Measurements from ENCODE around the gene TPST1. TPM values are rescaled to one million over a fixed set of nuclear protein-coding genes. Genes with fewer than 3 reads are reported as not detected.

The TPST1 gene
- total RNA-seq, 2 experiments from 2014 or later, result 2.0 to 2.9 TPM

GRCh38 chr7:66178258-66178657 is 26.9 kb upstream of the TPST1 start:
- no peaks in the 10 kb centered on the region for H3K4me1 Mint-ChIP-seq
- ATAC-seq (ENCODE audit: low read depth) (no peak), DNase-seq (no peak)
- POLR2A ChIA-PET, result no interaction called here
- H3K27me3 Mint-ChIP-seq, result no peaks in the 10 kb centered on the region
- no peak overlapping the region for H3K27ac Mint-ChIP-seq
- peaks cover 2% of the 10 kb centered on the region for H3K9me3 Mint-ChIP-seq
- no peaks in the 10 kb centered on the region for H3K36me3 Mint-ChIP-seq
- no peak overlapping the region for H3K4me3 Mint-ChIP-seq

- H3K27me3 Mint-ChIP-seq, result peaks cover 4% of the 10 kb centered on the region
- no peaks in the 10 kb centered on the region for H3K36me3 Mint-ChIP-seq
- no peaks in the 10 kb centered on the region for H3K4me1 Mint-ChIP-seq
- H3K27ac Mint-ChIP-seq, result no peak overlapping the region
- H3K9me3 Mint-ChIP-seq, result peaks cover 4% of the 10 kb centered on the region
- H3K4me3 Mint-ChIP-seq, result no peak overlapping the region
- DNase-seq, result no peak
- ATAC-seq (ENCODE audit: low read depth), result no peak
- POLR2A ChIA-PET, result no interaction called here
Measured at GRCh38 chr7:66181329-66181728, 23.8 kb upstream of the TPST1 start.

GRCh38 chr7:66181845-66182244 is 23.3 kb upstream of the TPST1 start:
- Mint-ChIP-seq H3K36me3 (no peaks in the 10 kb centered on the region), H3K27me3 (peaks cover 4% of the 10 kb centered on the region), H3K4me1 (no peaks in the 10 kb centered on the region), H3K27ac (no peak overlapping the region), H3K9me3 (peaks cover 4% of the 10 kb centered on the region), H3K4me3 (no peak overlapping the region)
- ATAC-seq (ENCODE audit: low read depth) (no peak), DNase-seq (no peak)
- POLR2A ChIA-PET, result no interaction called here

- Mint-ChIP-seq H3K9me3 (peaks cover 4% of the 10 kb centered on the region), H3K4me1 (no peaks in the 10 kb centered on the region), H3K4me3 (no peak overlapping the region), H3K27ac (no peak overlapping the region), H3K27me3 (peaks cover 4% of the 10 kb centered on the region), H3K36me3 (no peaks in the 10 kb centered on the region)
- ATAC-seq (ENCODE audit: low read depth) (no peak), DNase-seq (no peak)
- POLR2A ChIA-PET, result no interaction called here
Measured at GRCh38 chr7:66182920-66183319, 22.2 kb upstream of the TPST1 start.

GRCh38 chr7:66183700-66184099 is 21.4 kb upstream of the TPST1 start:
- H3K27me3 Mint-ChIP-seq, result peaks cover 4% of the 10 kb centered on the region
- DNase-seq, result no peak
- POLR2A ChIA-PET, result no interaction called here
- H3K9me3 Mint-ChIP-seq, result peaks cover 3% of the 10 kb centered on the region
- no peak overlapping the region for H3K27ac Mint-ChIP-seq
- H3K4me1 Mint-ChIP-seq, result no peaks in the 10 kb centered on the region
- no peak overlapping the region for H3K4me3 Mint-ChIP-seq
- H3K36me3 Mint-ChIP-seq, result no peaks in the 10 kb centered on the region
- ATAC-seq (ENCODE audit: low read depth), result no peak

GRCh38 chr7:66185680-66186187 is 19.4 kb upstream of the TPST1 start:
- Mint-ChIP-seq H3K36me3 (no peaks in the 10 kb centered on the region), H3K27me3 (peaks cover 5% of the 10 kb centered on the region), H3K4me1 (no peaks in the 10 kb centered on the region), H3K4me3 (no peak overlapping the region), H3K27ac (no peak overlapping the region), H3K9me3 (peaks cover 3% of the 10 kb centered on the region)
- no peak for DNase-seq
- POLR2A ChIA-PET, result no interaction called here
- ATAC-seq (ENCODE audit: low read depth), result no peak

- Mint-ChIP-seq H3K27ac (no peak overlapping the region), H3K4me3 (no peak overlapping the region), H3K27me3 (peaks cover 5% of the 10 kb centered on the region), H3K4me1 (no peaks in the 10 kb centered on the region), H3K9me3 (peaks cover 3% of the 10 kb centered on the region), H3K36me3 (no peaks in the 10 kb centered on the region)
- no peak for ATAC-seq (ENCODE audit: low read depth)
- no peak for DNase-seq
- POLR2A ChIA-PET, result no interaction called here
Measured at GRCh38 chr7:66186991-66187390, 18.1 kb upstream of the TPST1 start.

- DNase-seq, result no peak
- Mint-ChIP-seq H3K4me1 (no peaks in the 10 kb centered on the region), H3K36me3 (no peaks in the 10 kb centered on the region), H3K27me3 (peaks cover 5% of the 10 kb centered on the region), H3K27ac (no peak overlapping the region), H3K4me3 (no peak overlapping the region), H3K9me3 (peaks cover 3% of the 10 kb centered on the region)
- no peak for ATAC-seq (ENCODE audit: low read depth)
- POLR2A ChIA-PET, result interaction anchor here (0.6 kb wide), 1 partner anchor 176 kb away, joined by 3 read pairs; no protein-coding TSS in a partner anchor
Measured at GRCh38 chr7:66187905-66188304, 17.2 kb upstream of the TPST1 start.

- H3K36me3 Mint-ChIP-seq, result no peaks in the 10 kb centered on the region
- DNase-seq (no peak), ATAC-seq (ENCODE audit: low read depth) (no peak)
- peaks cover 3% of the 10 kb centered on the region for H3K9me3 Mint-ChIP-seq
- peaks cover 2% of the 10 kb centered on the region for H3K4me1 Mint-ChIP-seq
- peaks cover 5% of the 10 kb centered on the region for H3K27me3 Mint-ChIP-seq
- POLR2A ChIA-PET, result interaction anchor here (0.6 to 0.8 kb wide), 2 partner anchors 175 to 225 kb away, joined by 3 read pairs; no protein-coding TSS in a partner anchor
- H3K4me3 Mint-ChIP-seq, result no peak overlapping the region
- H3K27ac Mint-ChIP-seq, result no peak overlapping the region
Measured at GRCh38 chr7:66188645-66189044, 16.5 kb upstream of the TPST1 start.

GRCh38 chr7:66189695-66190503 is 15.2 kb upstream of the TPST1 start:
- Mint-ChIP-seq H3K4me3 (no peak overlapping the region), H3K4me1 (peaks cover 2% of the 10 kb centered on the region), H3K27ac (no peak overlapping the region), H3K36me3 (no peaks in the 10 kb centered on the region), H3K9me3 (peaks cover 3% of the 10 kb centered on the region), H3K27me3 (peaks cover 2% of the 10 kb centered on the region)
- no peak for ATAC-seq (ENCODE audit: low read depth)
- DNase-seq, result no peak
- POLR2A ChIA-PET, result interaction anchor here (0.8 kb wide), 1 partner anchor 224 kb away, joined by 3 read pairs; no protein-coding TSS in a partner anchor

GRCh38 chr7:66190504-66190857 is 14.7 kb upstream of the TPST1 start:
- Mint-ChIP-seq H3K27me3 (peaks cover 2% of the 10 kb centered on the region), H3K4me3 (no peak overlapping the region), H3K4me1 (peaks cover 2% of the 10 kb centered on the region), H3K36me3 (no peaks in the 10 kb centered on the region), H3K27ac (no peak overlapping the region), H3K9me3 (peaks cover 3% of the 10 kb centered on the region)
- POLR2A ChIA-PET, result no interaction called here
- DNase-seq (no peak), ATAC-seq (ENCODE audit: low read depth) (no peak)

- no peak overlapping the region for H3K27ac Mint-ChIP-seq
- POLR2A ChIA-PET, result no interaction called here
- ATAC-seq (ENCODE audit: low read depth) (no peak), DNase-seq (no peak)
- H3K27me3 Mint-ChIP-seq, result peaks cover 2% of the 10 kb centered on the region
- H3K4me1 Mint-ChIP-seq, result peaks cover 2% of the 10 kb centered on the region
- H3K4me3 Mint-ChIP-seq, result no peak overlapping the region
- no peaks in the 10 kb centered on the region for H3K9me3 Mint-ChIP-seq
- no peaks in the 10 kb centered on the region for H3K36me3 Mint-ChIP-seq
Measured at GRCh38 chr7:66193146-66193725, 11.9 kb upstream of the TPST1 start.

- peaks cover 6% of the 10 kb centered on the region for H3K27me3 Mint-ChIP-seq
- POLR2A ChIA-PET, result no interaction called here
- DNase-seq, result no peak
- H3K4me3 Mint-ChIP-seq, result no peak overlapping the region
- no peaks in the 10 kb centered on the region for H3K36me3 Mint-ChIP-seq
- H3K9me3 Mint-ChIP-seq, result no peaks in the 10 kb centered on the region
- no peak overlapping the region for H3K27ac Mint-ChIP-seq
- no peak for ATAC-seq (ENCODE audit: low read depth)
- H3K4me1 Mint-ChIP-seq, result peaks cover 11% of the 10 kb centered on the region
Measured at GRCh38 chr7:66198469-66198868, 6.7 kb upstream of the TPST1 start.

- Mint-ChIP-seq H3K9me3 (no peaks in the 10 kb centered on the region), H3K27ac (no peak overlapping the region), H3K36me3 (no peaks in the 10 kb centered on the region), H3K4me1 (peaks cover 9% of the 10 kb centered on the region), H3K27me3 (peaks cover 9% of the 10 kb centered on the region), H3K4me3 (no peak overlapping the region)
- ATAC-seq (ENCODE audit: low read depth), result no peak
- POLR2A ChIA-PET, result no interaction called here
- DNase-seq, result no peak
Measured at GRCh38 chr7:66198956-66199355, 6.2 kb upstream of the TPST1 start.
